Right lobe of liver (tissue), 4 donors: ENCODE data around the gene EPB41.

Source experiments
- POLR2A ChIP-seq: fragments of 450-650 bp; IDR thresholded peaks from one replicate; pipeline ENCODE4 v1.6.1; 2017; ENCODE audit warnings: antibody characterized with exemption, mild to moderate bottlenecking
- TF ChIP-seq, protein P1 (sequence below), 4 donors: fragments of 200-600 bp in 3 of 4; fragments of 450-650 bp in 1 of 4; IDR thresholded peaks; one replicate each; pipeline versions ENCODE4 v1.5.1 to v1.8.0; 2016 to 2022; ENCODE audit warnings: antibody characterized with exemption in 4 of 4, mild to moderate bottlenecking in 2 of 4
- donor health status: DM: no; HTN: no; CAD: no.
- donor health status: DM: no; HTN: no; CAD: no.
- donor health status: DM: no; HTN: yes; CAD: no.

GRCh38 chr1:28915031-28915895, 894 bp downstream of the EPB41 start:
- TF ChIP-seq, protein P1, sequence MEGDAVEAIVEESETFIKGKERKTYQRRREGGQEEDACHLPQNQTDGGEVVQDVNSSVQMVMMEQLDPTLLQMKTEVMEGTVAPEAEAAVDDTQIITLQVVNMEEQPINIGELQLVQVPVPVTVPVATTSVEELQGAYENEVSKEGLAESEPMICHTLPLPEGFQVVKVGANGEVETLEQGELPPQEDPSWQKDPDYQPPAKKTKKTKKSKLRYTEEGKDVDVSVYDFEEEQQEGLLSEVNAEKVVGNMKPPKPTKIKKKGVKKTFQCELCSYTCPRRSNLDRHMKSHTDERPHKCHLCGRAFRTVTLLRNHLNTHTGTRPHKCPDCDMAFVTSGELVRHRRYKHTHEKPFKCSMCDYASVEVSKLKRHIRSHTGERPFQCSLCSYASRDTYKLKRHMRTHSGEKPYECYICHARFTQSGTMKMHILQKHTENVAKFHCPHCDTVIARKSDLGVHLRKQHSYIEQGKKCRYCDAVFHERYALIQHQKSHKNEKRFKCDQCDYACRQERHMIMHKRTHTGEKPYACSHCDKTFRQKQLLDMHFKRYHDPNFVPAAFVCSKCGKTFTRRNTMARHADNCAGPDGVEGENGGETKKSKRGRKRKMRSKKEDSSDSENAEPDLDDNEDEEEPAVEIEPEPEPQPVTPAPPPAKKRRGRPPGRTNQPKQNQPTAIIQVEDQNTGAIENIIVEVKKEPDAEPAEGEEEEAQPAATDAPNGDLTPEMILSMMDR (IDR thresholded peaks at IDR 0.05) = no peak
- no peak for TF ChIP-seq POLR2A
